ENCODE results near the gene DEFB108B. TPM values are rescaled to one million over a fixed set of nuclear protein-coding genes. Genes with fewer than 3 reads are reported as not detected.
"Not testable (repeated sequence)": the region's sequence is repeated elsewhere in the genome, so short reads cannot be mapped to it uniquely, and the experiment has no call there.

Gene DEFB108B
- total and polyA plus RNA-seq, 2 experiments from 2014 or later, result not detected

DNA sequence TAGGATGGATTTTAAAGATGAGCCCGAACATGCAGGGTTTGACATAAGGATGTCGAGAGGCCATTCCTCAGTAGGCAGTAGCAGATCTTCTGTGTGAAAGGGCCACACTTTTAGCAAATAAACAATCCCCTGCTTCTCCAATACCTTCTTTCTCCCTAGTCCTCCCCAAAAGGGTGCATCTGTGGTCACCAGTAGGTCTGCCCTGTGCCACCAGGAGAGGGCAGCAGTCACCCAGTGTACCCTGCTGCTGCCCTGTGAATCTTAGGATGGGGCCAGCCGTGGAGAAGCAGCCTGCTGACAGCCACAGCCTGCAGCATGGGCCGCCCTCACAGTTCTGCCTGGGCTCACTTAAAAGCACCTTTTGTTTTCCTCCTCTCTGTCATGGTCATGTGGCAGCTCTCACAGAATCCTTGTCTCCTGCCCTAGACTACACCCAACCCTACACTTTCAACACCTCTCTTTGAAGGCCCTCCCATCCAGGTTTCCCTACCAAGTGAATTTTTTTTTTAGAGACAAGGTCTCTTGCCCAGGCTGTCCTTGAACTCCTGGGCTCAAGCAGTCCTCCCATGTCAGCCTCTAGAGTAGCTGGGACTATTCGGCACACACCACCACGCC lies 40.3 kb upstream of the DEFB108B start:
- peak; percentile 22 for DNase-seq (ENCODE audit: low spot score)
- H3K4me3 Mint-ChIP-seq; H3K36me3 ChIP-seq (ENCODE audit: insufficient read depth); H3K9me2 ChIP-seq (ENCODE audit: insufficient read depth); H3K27me3 Mint-ChIP-seq (ENCODE audit: insufficient read depth, low read depth, poor library complexity); H3K27ac Mint-ChIP-seq; H3F3A ChIP-seq (replicated peaks; ENCODE audit: low read depth); H2AFZ ChIP-seq; H3K4me3 ChIP-seq; H3K79me2 ChIP-seq (replicated peaks; ENCODE audit: insufficient read depth); H3K4me2 ChIP-seq; H3K27ac ChIP-seq (ENCODE audit: low read depth); H4K20me1 ChIP-seq (replicated peaks; ENCODE audit: insufficient read depth); H3K9me3 Mint-ChIP-seq; H3K4me1 ChIP-seq (ENCODE audit: insufficient read depth); ATAC-seq; H3K27me3 ChIP-seq (ENCODE audit: insufficient read depth): not testable (repeated sequence)
- H3K36me3 Mint-ChIP-seq (ENCODE audit: low read depth), result peaks cover 16% of the 10 kb centered on the region
- TF ChIP-seq, protein P1, sequence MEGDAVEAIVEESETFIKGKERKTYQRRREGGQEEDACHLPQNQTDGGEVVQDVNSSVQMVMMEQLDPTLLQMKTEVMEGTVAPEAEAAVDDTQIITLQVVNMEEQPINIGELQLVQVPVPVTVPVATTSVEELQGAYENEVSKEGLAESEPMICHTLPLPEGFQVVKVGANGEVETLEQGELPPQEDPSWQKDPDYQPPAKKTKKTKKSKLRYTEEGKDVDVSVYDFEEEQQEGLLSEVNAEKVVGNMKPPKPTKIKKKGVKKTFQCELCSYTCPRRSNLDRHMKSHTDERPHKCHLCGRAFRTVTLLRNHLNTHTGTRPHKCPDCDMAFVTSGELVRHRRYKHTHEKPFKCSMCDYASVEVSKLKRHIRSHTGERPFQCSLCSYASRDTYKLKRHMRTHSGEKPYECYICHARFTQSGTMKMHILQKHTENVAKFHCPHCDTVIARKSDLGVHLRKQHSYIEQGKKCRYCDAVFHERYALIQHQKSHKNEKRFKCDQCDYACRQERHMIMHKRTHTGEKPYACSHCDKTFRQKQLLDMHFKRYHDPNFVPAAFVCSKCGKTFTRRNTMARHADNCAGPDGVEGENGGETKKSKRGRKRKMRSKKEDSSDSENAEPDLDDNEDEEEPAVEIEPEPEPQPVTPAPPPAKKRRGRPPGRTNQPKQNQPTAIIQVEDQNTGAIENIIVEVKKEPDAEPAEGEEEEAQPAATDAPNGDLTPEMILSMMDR (conservative IDR thresholded peaks at IDR 0.05; ENCODE audit: low read depth in 2 of 2), result peak; percentile 72 to 75
- H3K4me1 Mint-ChIP-seq, result peaks cover 12% of the 10 kb centered on the region

DNA sequence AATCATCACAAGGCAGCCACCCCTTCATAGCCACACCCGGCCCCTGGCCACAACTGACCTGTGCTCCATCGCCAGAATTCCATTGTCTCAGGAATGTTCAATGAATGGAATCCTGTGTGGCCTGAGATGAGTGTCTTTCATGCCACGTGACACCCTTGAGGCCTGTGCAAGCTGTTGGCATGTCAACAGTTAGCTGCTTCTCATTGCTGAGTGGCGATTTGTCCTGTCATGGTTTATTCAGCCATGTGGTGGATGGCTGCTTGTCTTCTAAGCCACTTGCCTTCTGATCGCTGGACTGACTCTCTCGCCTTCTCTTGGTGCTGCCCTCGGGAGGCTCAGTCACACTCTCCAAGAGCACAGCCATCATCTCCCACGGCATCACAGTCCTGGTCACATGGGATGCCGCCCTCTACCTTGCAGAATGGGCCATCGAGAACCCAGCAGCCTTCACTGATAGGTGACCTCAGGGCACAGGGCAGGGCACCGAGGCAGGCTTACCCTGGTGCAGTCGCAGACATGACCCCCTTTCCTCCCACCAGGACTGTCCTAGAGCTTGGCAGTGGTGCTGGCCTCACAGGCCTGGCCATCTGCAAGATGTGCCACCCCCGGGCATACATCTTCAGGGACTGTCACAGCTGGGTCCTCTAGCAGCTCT lies 38.5 kb upstream of the DEFB108B start:
- H3K9me2 ChIP-seq (ENCODE audit: insufficient read depth); H3K79me2 ChIP-seq (replicated peaks; ENCODE audit: insufficient read depth); H2AFZ ChIP-seq; DNase-seq (ENCODE audit: low spot score); H3K4me3 Mint-ChIP-seq; H3K4me3 ChIP-seq; H3K27me3 ChIP-seq (ENCODE audit: insufficient read depth); H3K4me2 ChIP-seq; H3K9me3 Mint-ChIP-seq; ATAC-seq; H3K27ac ChIP-seq (ENCODE audit: low read depth); H3F3A ChIP-seq (replicated peaks; ENCODE audit: low read depth); H3K4me1 Mint-ChIP-seq; H4K20me1 ChIP-seq (replicated peaks; ENCODE audit: insufficient read depth); H3K27ac Mint-ChIP-seq; H3K4me1 ChIP-seq (ENCODE audit: insufficient read depth); H3K27me3 Mint-ChIP-seq (ENCODE audit: insufficient read depth, low read depth, poor library complexity); H3K36me3 ChIP-seq (ENCODE audit: insufficient read depth): not testable (repeated sequence)
- H3K36me3 Mint-ChIP-seq (ENCODE audit: low read depth), result peaks cover 22% of the 10 kb centered on the region

DNA sequence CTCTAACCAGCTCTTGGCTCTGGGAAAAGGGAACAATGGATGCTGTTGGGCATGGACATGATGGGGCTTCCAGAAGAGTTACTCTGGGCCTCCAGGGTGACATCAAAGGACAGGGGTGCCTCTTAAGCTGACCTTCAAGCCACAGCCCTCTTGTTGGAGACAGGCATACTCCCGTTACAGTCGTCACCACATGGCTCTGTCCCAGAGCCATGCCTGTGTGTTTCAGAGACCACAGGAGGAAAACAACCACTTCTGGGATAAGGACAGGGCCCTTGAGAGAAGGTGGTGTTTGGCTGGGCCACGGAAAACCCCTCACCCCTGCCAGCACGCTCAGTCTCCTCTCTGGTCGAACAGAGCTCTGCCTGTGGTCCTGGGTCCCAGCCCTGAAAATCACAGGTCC lies 37.8 kb upstream of the DEFB108B start:
- not testable (repeated sequence) for H3F3A ChIP-seq (replicated peaks; ENCODE audit: low read depth); H3K4me2 ChIP-seq; H3K9me3 Mint-ChIP-seq; H3K9me2 ChIP-seq (ENCODE audit: insufficient read depth); H4K20me1 ChIP-seq (replicated peaks; ENCODE audit: insufficient read depth); H3K27me3 ChIP-seq (ENCODE audit: insufficient read depth); H3K79me2 ChIP-seq (replicated peaks; ENCODE audit: insufficient read depth); H3K27ac ChIP-seq (ENCODE audit: low read depth); H3K4me3 Mint-ChIP-seq; H3K4me3 ChIP-seq; H3K4me1 ChIP-seq (ENCODE audit: insufficient read depth); H3K27me3 Mint-ChIP-seq (ENCODE audit: insufficient read depth, low read depth, poor library complexity); H3K27ac Mint-ChIP-seq; H3K36me3 ChIP-seq (ENCODE audit: insufficient read depth); ATAC-seq; H3K4me1 Mint-ChIP-seq; H2AFZ ChIP-seq; DNase-seq (ENCODE audit: low spot score)
- H3K36me3 Mint-ChIP-seq (ENCODE audit: low read depth), result peaks cover 20% of the 10 kb centered on the region

DNA sequence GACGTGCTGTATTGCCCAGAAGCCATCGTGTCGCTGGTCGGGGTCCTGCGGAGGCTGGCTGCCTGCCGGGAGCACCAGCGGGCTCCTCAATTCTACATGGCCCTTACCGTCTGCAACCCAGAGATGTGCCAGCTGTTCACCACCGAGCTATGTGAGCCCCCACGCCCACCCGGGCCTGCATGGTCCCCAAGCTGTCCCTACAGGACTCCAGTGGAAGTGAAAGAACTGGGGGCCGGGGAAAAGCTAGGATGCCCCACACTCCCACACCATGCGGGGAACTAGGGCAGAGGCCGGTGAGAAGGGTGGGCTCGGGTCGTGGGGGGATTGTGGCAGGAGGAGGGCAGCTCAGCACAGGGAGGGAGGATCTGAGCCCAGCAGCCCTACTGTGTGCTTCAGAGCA lies 37.0 kb upstream of the DEFB108B start:
- H3K27ac Mint-ChIP-seq; H3K27me3 ChIP-seq (ENCODE audit: insufficient read depth); DNase-seq (ENCODE audit: low spot score); H3K4me3 ChIP-seq; H4K20me1 ChIP-seq (replicated peaks; ENCODE audit: insufficient read depth); H2AFZ ChIP-seq; H3K36me3 ChIP-seq (ENCODE audit: insufficient read depth); H3K27me3 Mint-ChIP-seq (ENCODE audit: insufficient read depth, low read depth, poor library complexity); H3K4me2 ChIP-seq; H3K9me3 Mint-ChIP-seq; ATAC-seq; H3K4me1 Mint-ChIP-seq; H3K4me1 ChIP-seq (ENCODE audit: insufficient read depth); H3F3A ChIP-seq (replicated peaks; ENCODE audit: low read depth); H3K27ac ChIP-seq (ENCODE audit: low read depth); H3K4me3 Mint-ChIP-seq; H3K79me2 ChIP-seq (replicated peaks; ENCODE audit: insufficient read depth); H3K9me2 ChIP-seq (ENCODE audit: insufficient read depth): not testable (repeated sequence)
- peaks cover 23% of the 10 kb centered on the region for H3K36me3 Mint-ChIP-seq (ENCODE audit: low read depth)

DNA sequence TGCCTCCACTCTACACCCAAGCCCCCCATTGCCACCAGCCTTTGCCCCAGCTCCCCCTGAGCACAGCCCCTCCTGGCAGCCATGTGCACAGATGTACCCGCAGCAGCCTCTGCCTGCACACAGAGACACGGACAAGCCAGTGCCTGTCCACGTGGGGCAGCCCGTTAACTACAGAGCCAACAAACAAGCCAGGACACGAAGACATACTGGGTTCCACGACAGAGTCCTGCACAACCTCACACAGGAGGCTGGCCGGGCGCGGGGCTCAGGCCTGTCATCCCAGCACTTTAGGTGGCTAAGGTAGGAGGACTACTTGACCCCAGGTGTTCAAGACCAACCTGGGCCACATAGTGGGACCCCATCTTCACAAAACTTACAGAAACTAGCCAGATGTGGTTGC lies 36.2 kb upstream of the DEFB108B start:
- H3K4me2 ChIP-seq; DNase-seq (ENCODE audit: low spot score); H3K9me3 Mint-ChIP-seq; H2AFZ ChIP-seq; H3K27ac ChIP-seq (ENCODE audit: low read depth); H3K9me2 ChIP-seq (ENCODE audit: insufficient read depth); H3K27me3 ChIP-seq (ENCODE audit: insufficient read depth); H3K4me3 ChIP-seq; H3K36me3 ChIP-seq (ENCODE audit: insufficient read depth); ATAC-seq; H3K27ac Mint-ChIP-seq; H3K4me1 Mint-ChIP-seq; H3K4me3 Mint-ChIP-seq; H3F3A ChIP-seq (replicated peaks; ENCODE audit: low read depth); H4K20me1 ChIP-seq (replicated peaks; ENCODE audit: insufficient read depth); H3K79me2 ChIP-seq (replicated peaks; ENCODE audit: insufficient read depth); H3K27me3 Mint-ChIP-seq (ENCODE audit: insufficient read depth, low read depth, poor library complexity); H3K4me1 ChIP-seq (ENCODE audit: insufficient read depth): not testable (repeated sequence)
- peaks cover 27% of the 10 kb centered on the region for H3K36me3 Mint-ChIP-seq (ENCODE audit: low read depth)

DNA sequence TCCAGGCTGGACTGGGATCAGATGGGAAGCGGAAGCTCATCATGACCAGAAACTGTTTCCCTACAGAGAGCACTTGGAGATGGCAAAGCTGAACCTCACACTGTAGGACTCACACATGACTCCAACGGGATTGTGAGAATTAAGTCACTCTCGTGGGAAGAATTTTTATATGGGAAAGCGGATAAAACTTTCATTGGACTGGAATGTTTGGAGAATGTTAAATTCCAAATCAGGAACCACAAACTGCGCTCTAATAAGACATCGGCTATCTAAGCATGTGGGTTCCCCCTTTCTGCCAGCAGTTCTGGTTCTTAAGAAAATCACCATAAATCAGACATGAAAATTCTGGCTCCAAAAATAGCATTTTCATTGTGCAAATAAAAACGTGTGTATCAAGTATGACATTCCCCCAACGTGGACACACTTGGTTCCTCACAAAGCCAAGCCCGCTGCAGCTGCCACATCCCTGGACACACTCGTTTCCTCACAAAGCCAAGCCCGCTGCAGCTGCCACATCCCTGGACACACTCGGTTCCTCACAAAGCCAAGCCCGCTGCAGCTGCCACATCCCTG lies 33.4 kb upstream of the DEFB108B start:
- not testable (repeated sequence) for H3K27me3 Mint-ChIP-seq (ENCODE audit: insufficient read depth, low read depth, poor library complexity); H3K9me3 Mint-ChIP-seq; H3K79me2 ChIP-seq (replicated peaks; ENCODE audit: insufficient read depth); H3K36me3 ChIP-seq (ENCODE audit: insufficient read depth); H3K9me2 ChIP-seq (ENCODE audit: insufficient read depth); H3K27ac Mint-ChIP-seq; H3K27ac ChIP-seq (ENCODE audit: low read depth); H2AFZ ChIP-seq; H3K4me3 ChIP-seq; H3K4me1 Mint-ChIP-seq; ATAC-seq; H3K4me2 ChIP-seq; H4K20me1 ChIP-seq (replicated peaks; ENCODE audit: insufficient read depth); DNase-seq (ENCODE audit: low spot score); H3K4me3 Mint-ChIP-seq; H3K27me3 ChIP-seq (ENCODE audit: insufficient read depth); H3K4me1 ChIP-seq (ENCODE audit: insufficient read depth); H3F3A ChIP-seq (replicated peaks; ENCODE audit: low read depth)
- peaks cover 24% of the 10 kb centered on the region for H3K36me3 Mint-ChIP-seq (ENCODE audit: low read depth)

All from GM23338 (cell line).